HCT116 (cell line): Measurements from ENCODE around the gene CLIC3. TPM values are rescaled to one million over a fixed set of nuclear protein-coding genes. Genes with fewer than 3 reads are reported as not detected.
A peak's percentile ranks its signal among the peaks of the same experiment; 100 is the strongest.

Experiments used
- ATAC-seq: fragments of 200-7000 bp; cut with Tn5 transposase; 2 replicates; pipeline ENCODE4 v1.9.1; 2020; ENCODE audit warnings: mild to moderate bottlenecking, moderate library complexity
- BruUV-seq: library from RNA; stranded (reverse); fragments of 400-500 nt; replicated peaks from 2 replicates; lab custom pipeline; 2021; lab: Mats Ljungman, UMichigan
- CTCF ChIA-PET: fragments of 300-600 bp; sonication (Branson Sonifier 250); formaldehyde crosslinking; loops from one replicate; lab custom pipeline; 2021; ENCODE audit warnings: antibody characterized with exemption; lab: Charles Lee
- POLR2A ChIA-PET: fragments of 300-600, 350-600 bp; sonication (Branson Sonifier 250); formaldehyde crosslinking; loops from one replicate; lab custom pipeline; 2021; ENCODE audit warnings: antibody characterized with exemption; lab: Charles Lee
- RAD21 ChIA-PET, 2 experiments: fragments of 300-600 bp; sonication (Branson Sonifier 250); formaldehyde crosslinking; loops; one replicate each; lab custom pipeline; 2023; ENCODE audit warnings: low total read pairs in 2 of 2; ENCODE audit not compliant: uncharacterized antibody in 2 of 2, unreplicated experiment in 2 of 2, low non-redundant PET in 1 of 2; lab: Charles Lee
- DNase-seq: peaks from one replicate; pipeline ENCODE4 v3.0.0-alpha.2; 2010; ENCODE audit warnings: low read depth, low spot score
- H2AFZ ChIP-seq: fragments of 200-600 bp; shearing (Covaris generic), sonication (generic); 2 replicates; pipeline ENCODE4 v1.6.1; 2017; ENCODE audit warnings: low read depth, mixed run types, mixed read lengths, antibody characterized with exemption, low read length; ENCODE audit not compliant: poor library complexity, severe bottlenecking
- H3K27ac ChIP-seq: 2 replicates; pipeline ENCODE4 v1.5.1; 2012; ENCODE audit warnings: low read depth, low read length
- H3K27me3 ChIP-seq: fragments of 200-600 bp; sonication (generic); 2 replicates; pipeline ENCODE4 v1.6.1; 2016; ENCODE audit warnings: mixed run types, low read length, mixed read lengths; ENCODE audit not compliant: insufficient read depth
- H3K36me3 ChIP-seq, 2 experiments: fragments of 200-500 bp in 1 of 2; fragments of 200-600 bp in 1 of 2; sonication (Bioruptor generic) in 1 of 2; sonication (generic) in 1 of 2; 2 replicates each; pipeline versions ENCODE4 v1.5.1 to v1.6.1; 2014 to 2016; ENCODE audit warnings: low read length in 2 of 2, inconsistent platforms in 1 of 2, mixed read lengths in 1 of 2, mixed run types in 1 of 2; ENCODE audit not compliant: insufficient read depth in 2 of 2, control insufficient read depth in 1 of 2
- H3K4me1 ChIP-seq, 2 experiments: fragments of 200-600 bp in 1 of 2; sonication (generic) in 1 of 2; 2 replicates each; pipeline versions ENCODE4 v1.5.1 to v1.6.1; 2012 to 2017; ENCODE audit warnings: low read length in 2 of 2, inconsistent platforms in 1 of 2, mild to moderate bottlenecking in 1 of 2, mixed read lengths in 1 of 2, mixed run types in 1 of 2, moderate library complexity in 1 of 2; ENCODE audit not compliant: insufficient read depth in 2 of 2, control insufficient read depth in 1 of 2
- H3K4me2 ChIP-seq: fragments of 200-600 bp; sonication (generic); 2 replicates; pipeline ENCODE4 v1.6.1; 2017; ENCODE audit warnings: mixed run types, low read length, mixed read lengths
- H3K4me3 ChIP-seq, 2 experiments: fragments of 200-600 bp in 1 of 2; sonication (generic) in 1 of 2; replicated peaks in 1 of 2; 2 replicates each; pipeline ENCODE4 v1.5.1; 2011 to 2016; ENCODE audit warnings: low read length in 2 of 2, control low read depth in 1 of 2, low read depth in 1 of 2, mild to moderate bottlenecking in 1 of 2, mixed read lengths in 1 of 2, mixed run types in 1 of 2
- H3K79me2 ChIP-seq: fragments of 200-600 bp; sonication (generic); 2 replicates; pipeline ENCODE4 v1.6.1; 2017; ENCODE audit warnings: mild to moderate bottlenecking, mixed run types, low read length, moderate library complexity, mixed read lengths; ENCODE audit not compliant: insufficient read depth
- H3K9ac ChIP-seq: fragments of 200-600 bp; sonication (generic); 2 replicates; pipeline ENCODE4 v1.6.1; 2016; ENCODE audit warnings: low read length, mixed read lengths
- H3K9me2 ChIP-seq: fragments of 200-600 bp; sonication (generic), shearing (Covaris generic); 2 replicates; pipeline ENCODE4 v1.6.1; 2017; ENCODE audit warnings: mixed run types, mild to moderate bottlenecking, moderate library complexity; ENCODE audit not compliant: insufficient read depth
- H3K9me3 ChIP-seq, 2 experiments: fragments of 200-500 bp in 1 of 2; fragments of 200-600 bp in 1 of 2; sonication (Bioruptor generic) in 1 of 2; sonication (generic) in 1 of 2; 2 replicates each; pipeline ENCODE4 v1.6.1; 2014 to 2017; ENCODE audit warnings: low read length in 2 of 2, mixed read lengths in 2 of 2, inconsistent platforms in 1 of 2, low read depth in 1 of 2, mild to moderate bottlenecking in 1 of 2, mixed run types in 1 of 2, moderate library complexity in 1 of 2; ENCODE audit not compliant: control insufficient read depth in 1 of 2, insufficient read depth in 1 of 2
- H4K20me1 ChIP-seq: fragments of 200-600 bp; sonication (generic), shearing (Covaris generic); 2 replicates; pipeline ENCODE4 v1.6.1; 2017; ENCODE audit warnings: mixed run types, mild to moderate bottlenecking, moderate library complexity; ENCODE audit not compliant: insufficient read depth
- CEBPB ChIP-seq: IDR thresholded peaks from 2 replicates; pipeline ENCODE4 v1.6.1; 2012; ENCODE audit warnings: low read depth
- EZH2 ChIP-seq: fragments of 200-600 bp; sonication (generic); IDR thresholded peaks from 2 replicates; pipeline ENCODE4 v1.6.1; 2017; ENCODE audit warnings: antibody characterized with exemption, mixed run types
- POLR2A ChIP-seq: IDR thresholded peaks from 2 replicates; pipeline ENCODE4 v1.7.0; 2011; ENCODE audit warnings: borderline replicate concordance; ENCODE audit not compliant: insufficient read depth, insufficient read length; ENCODE audit errors: extremely low read depth
- POLR2AphosphoS5 ChIP-seq: IDR thresholded peaks from 2 replicates; pipeline ENCODE4 v1.6.1; 2011; ENCODE audit warnings: mild to moderate bottlenecking, low read depth, low read length, moderate library complexity
- ZFX ChIP-seq: fragments of 450-650 bp; IDR thresholded peaks from 2 replicates; pipeline ENCODE4 v1.6.1; 2017
- intact Hi-C: fragments of 100-400 bp; cut with micrococcal nuclease; formaldehyde crosslinking; loops from 2 replicates; pipeline ENCODE4 v1.10.0; 2022
- total RNA-seq: library from RNA; stranded (reverse); gene quantifications from one replicate; pipeline ENCODE4 v1.2.1, GENCODE V29; 2021; ENCODE audit not compliant: unreplicated experiment
- TF ChIP-seq, protein P1 (sequence below): IDR thresholded peaks from 2 replicates; pipeline ENCODE4 v1.6.1; 2012

Gene CLIC3
- total RNA-seq, 1 experiment from 2014 or later = 8.4 TPM

DNA sequence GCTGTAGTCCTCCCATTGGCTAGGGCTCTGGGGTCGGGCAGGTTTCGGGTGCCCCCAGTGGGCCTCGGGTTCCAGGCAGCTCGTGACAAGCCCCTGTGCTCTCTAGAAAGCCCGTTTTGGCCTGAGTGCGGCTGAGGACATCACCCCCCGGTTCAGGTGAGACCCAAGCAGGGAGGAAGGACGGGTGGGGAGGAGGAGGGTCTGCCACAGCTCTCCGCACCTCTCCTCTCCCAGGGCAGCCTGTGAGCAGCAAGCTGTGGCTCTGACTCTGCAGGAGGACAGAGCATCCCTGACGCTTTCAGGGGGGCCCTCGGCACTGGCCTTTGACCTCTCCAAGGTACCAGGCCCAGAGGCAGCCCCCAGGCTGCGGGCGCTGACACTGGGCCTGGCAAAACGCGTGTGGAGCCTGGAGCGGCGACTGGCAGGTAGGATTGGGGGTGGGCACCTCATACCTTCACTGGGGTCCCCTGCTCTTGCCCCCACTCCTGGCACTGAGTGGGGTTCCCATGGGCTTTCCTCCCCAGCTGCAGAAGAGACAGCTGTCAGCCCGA lies 3.5 kb downstream of the CLIC3 start:
- Histone ChIP-seq H4K20me1 (no peaks in the 10 kb centered on the region), H3K4me2 (peak overlapping the region; percentile 99), H3K9ac (peak overlapping the region; percentile 97), H3K4me1 (peaks cover 41 to 55% of the 10 kb centered on the region in 2 experiments), H3K79me2 (peaks cover 20% of the 10 kb centered on the region), H3K36me3 (peaks cover 0 to 12% of the 10 kb centered on the region in 2 experiments; a peak in 2 of 4 replicates), H3K4me3 (peak overlapping the region; percentile 88 to 99), H3K27me3 (no peaks in the 10 kb centered on the region), H3K9me2 (no peaks in the 10 kb centered on the region)
- DNase-seq (no peak), ATAC-seq (no peak)
- ChIA-PET CTCF (interaction anchor here (0.9 to 1.4 kb wide), 2 partner anchors 10 to 150 kb away, joined by 3 to 4 read pairs; partner anchors contain the start of gene AJM1), POLR2A (interaction anchor here (1.0 to 1.7 kb wide), 4 partner anchors 9 to 248 kb away, joined by 3 to 19 read pairs (median 8); partner anchors contain the start of gene TUBB4B)
- TF ChIP-seq, protein P1, sequence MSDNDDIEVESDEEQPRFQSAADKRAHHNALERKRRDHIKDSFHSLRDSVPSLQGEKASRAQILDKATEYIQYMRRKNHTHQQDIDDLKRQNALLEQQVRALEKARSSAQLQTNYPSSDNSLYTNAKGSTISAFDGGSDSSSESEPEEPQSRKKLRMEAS = no peak
- TF ChIP-seq ZFX = peak; percentile 6; the same call in 1 of the 2 replicates
- TF ChIP-seq EZH2 = no peak
- TF ChIP-seq, all 23 proteins: peak for 1
- RAD21 ChIA-PET = interaction anchor here (1.3 kb wide), 2 partner anchors 45 kb away, joined by 3 to 4 read pairs; no protein-coding TSS in a partner anchor
- H2AFZ ChIP-seq = no peak overlapping the region
- peak overlapping the region; percentile 95 for H3K27ac ChIP-seq
- no peaks in the 10 kb centered on the region; a peak in 1 of 4 replicates for H3K9me3 ChIP-seq
- no TSS peak for BruUV-seq
- intact Hi-C loops = loop anchor here (1.0 kb wide), 1 partner anchor 45 kb away; no protein-coding TSS in a partner anchor

DNA sequence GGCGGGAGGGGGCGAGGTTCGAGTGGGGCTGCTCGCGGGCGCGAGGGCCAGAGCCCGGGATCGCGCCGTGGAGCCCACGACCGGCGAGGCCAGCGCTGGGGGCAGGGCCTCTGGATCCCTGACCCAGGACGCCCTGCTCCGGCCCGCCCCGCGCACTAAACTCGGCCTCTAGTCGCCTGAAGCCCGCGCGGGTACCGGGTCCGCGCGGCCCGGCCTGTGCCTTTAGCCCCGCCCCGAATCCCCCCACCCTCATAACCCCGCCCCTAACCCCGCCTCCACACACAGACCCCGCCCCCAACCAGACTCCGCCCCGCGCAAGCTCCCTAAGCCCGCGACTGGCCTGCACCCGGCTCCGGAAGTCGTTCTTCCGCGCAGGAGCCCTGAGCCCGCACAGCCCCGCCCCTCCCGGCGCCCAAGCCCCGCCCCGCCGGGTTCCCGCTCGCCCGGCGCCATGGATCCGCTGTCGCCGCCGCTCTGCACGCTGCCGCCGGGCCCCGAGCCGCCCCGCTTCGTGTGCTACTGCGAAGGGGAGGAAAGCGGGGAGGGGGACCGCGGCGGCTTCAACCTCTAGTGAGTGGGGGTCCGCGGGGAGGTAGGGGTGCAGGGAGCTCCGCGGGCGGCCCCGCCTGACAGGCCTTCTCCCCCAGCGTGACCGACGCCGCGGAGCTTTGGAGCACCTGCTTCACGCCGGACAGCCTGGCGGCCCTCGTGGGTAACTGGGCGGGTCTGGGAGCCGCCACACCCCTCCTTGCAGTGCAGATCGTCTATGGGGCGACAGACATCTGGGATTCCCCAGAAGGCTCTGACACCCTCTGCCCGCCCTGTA lies 4.2 kb downstream of the CLIC3 start, which contains the start of gene PAXX:
TSS of gene PAXX (plus strand) at position 430 of the 826 bp plus-strand sequence. CDS start at position 452, 22 bp downstream.
- intact Hi-C loops = loop anchor here (1.0 kb wide), 1 partner anchor 44 kb away; no protein-coding TSS in a partner anchor
- H3K4me2 ChIP-seq = peak within 1 kb of the TSS; percentile 99
- no peaks in the 10 kb centered on the region; a peak in 1 of 4 replicates for H3K9me3 ChIP-seq
- H3K27me3 ChIP-seq = no peaks in the 10 kb centered on the region
- RAD21 ChIA-PET = interaction anchor here (1.3 kb wide), 2 partner anchors 44 kb away, joined by 3 to 4 read pairs; no protein-coding TSS in a partner anchor
- H3K4me1 ChIP-seq = peaks cover 34 to 48% of the 10 kb centered on the region in 2 experiments
- peak within 1 kb of the TSS; percentile 95 for H3K27ac ChIP-seq
- TF ChIP-seq CEBPB (no peak), POLR2A (peak; percentile 19), ZFX (peak; percentile 83; the same call in 1 of the 2 replicates), POLR2AphosphoS5 (peak; percentile 67)
- H4K20me1 ChIP-seq = no peaks in the 10 kb centered on the region
- DNase-seq (peak; percentile 81), ATAC-seq (peak; percentile 75)
- no peaks in the 10 kb centered on the region for H3K9me2 ChIP-seq
- CTCF ChIA-PET = interaction anchor here (0.6 to 1.4 kb wide), 10 partner anchors 10 to 637 kb away, joined by 3 to 9 read pairs (median 4); partner anchors contain the start of gene AJM1
- no peak within 1 kb of the TSS for H2AFZ ChIP-seq
- peaks cover 0 to 12% of the 10 kb centered on the region in 2 experiments; a peak in 2 of 4 replicates for H3K36me3 ChIP-seq
- H3K4me3 ChIP-seq = peak within 1 kb of the TSS; percentile 88 to 99
- H3K9ac ChIP-seq = peak within 1 kb of the TSS; percentile 97
- BruUV-seq = TSS peak; percentile 89
- H3K79me2 ChIP-seq = peaks cover 20% of the 10 kb centered on the region
- POLR2A ChIA-PET = interaction anchor here (0.6 to 1.7 kb wide), 8 partner anchors 9 to 248 kb away, joined by 3 to 19 read pairs (median 6); partner anchors contain the start of genes MAN1B1 and TUBB4B
